ENCODE data around the gene EPB41L3. TPM values are rescaled to one million over a fixed set of nuclear protein-coding genes. Genes with fewer than 3 reads are reported as not detected.

Gene EPB41L3
- polyA plus RNA-seq, 2 of the 4 experiments (the other 2 are of a cell fraction), result 0.46 to 1.00 TPM

DNA sequence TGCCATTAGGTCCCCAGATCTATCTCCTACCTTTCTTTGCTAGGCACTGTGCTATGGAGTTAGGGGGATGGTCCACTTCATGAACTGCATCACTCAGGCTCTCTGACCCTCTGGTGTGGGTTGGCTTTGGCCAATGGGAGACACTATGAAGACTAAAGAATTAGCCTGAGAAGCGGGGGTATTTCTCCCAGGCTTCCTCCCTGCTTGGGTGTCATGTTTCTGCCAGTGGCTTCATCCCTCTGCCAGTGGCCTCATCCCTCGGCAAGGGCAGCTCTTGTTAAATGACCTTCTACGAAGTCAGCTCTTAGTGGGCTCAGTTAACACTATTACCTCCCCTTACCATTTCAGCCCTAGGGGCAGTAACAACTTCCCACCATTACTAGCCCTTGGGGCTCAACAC is 41.9 kb upstream of the EPB41L3 start (continued):
- TF ChIP-seq MAZ (IDR thresholded peaks at IDR 0.05; ENCODE audit: borderline replicate concordance, low read depth, low read length), result no peak

- Histone ChIP-seq H3K4me3 (no peak overlapping the region), H3K9me3 (no peaks in the 10 kb centered on the region), H3K4me2 (no peak overlapping the region), H3K27ac (no peak overlapping the region), H3K4me1 (no peaks in the 10 kb centered on the region)
- POLR2A ChIA-PET, result no interaction called here
- no peak for TF ChIP-seq POLR2AphosphoS2 (conservative IDR thresholded peaks at IDR 0.05; ENCODE audit: low read length)
- TF ChIP-seq NR3C1 (IDR thresholded peaks at IDR 0.05), result no peak
- TF ChIP-seq RAD21 (conservative IDR thresholded peaks at IDR 0.05 in 1 of 2, IDR thresholded peaks at IDR 0.05 in 1 of 2), result no peak
- no peak for TF ChIP-seq RNF2 (IDR thresholded peaks at IDR 0.05; ENCODE audit: borderline replicate concordance, low read depth)
- no peak for TF ChIP-seq ESRRA (IDR thresholded peaks at IDR 0.05; ENCODE audit: borderline replicate concordance, low read length)
- TF ChIP-seq EHF (CRISPR knock-in tag; IDR thresholded peaks at IDR 0.05), result no peak
- no peak for TF ChIP-seq CEBPB (IDR thresholded peaks at IDR 0.05)
- no peak for TF ChIP-seq CBX2 (IDR thresholded peaks at IDR 0.05; ENCODE audit: borderline replicate concordance, low read depth)
- TF ChIP-seq HOXA7 (CRISPR knock-in tag; IDR thresholded peaks at IDR 0.05), result no peak
- TF ChIP-seq, protein P1, sequence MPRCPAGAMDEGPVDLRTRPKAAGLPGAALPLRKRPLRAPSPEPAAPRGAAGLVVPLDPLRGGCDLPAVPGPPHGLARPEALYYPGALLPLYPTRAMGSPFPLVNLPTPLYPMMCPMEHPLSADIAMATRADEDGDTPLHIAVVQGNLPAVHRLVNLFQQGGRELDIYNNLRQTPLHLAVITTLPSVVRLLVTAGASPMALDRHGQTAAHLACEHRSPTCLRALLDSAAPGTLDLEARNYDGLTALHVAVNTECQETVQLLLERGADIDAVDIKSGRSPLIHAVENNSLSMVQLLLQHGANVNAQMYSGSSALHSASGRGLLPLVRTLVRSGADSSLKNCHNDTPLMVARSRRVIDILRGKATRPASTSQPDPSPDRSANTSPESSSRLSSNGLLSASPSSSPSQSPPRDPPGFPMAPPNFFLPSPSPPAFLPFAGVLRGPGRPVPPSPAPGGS (IDR thresholded peaks at IDR 0.05), result no peak
- TF ChIP-seq POLR2A (IDR thresholded peaks at IDR 0.05; ENCODE audit: low read length), result no peak
- no peak for TF ChIP-seq CBX8 (IDR thresholded peaks at IDR 0.05)
- no peak for TF ChIP-seq HMGXB4 (CRISPR knock-in tag; IDR thresholded peaks at IDR 0.05; ENCODE audit: borderline replicate concordance)
- TF ChIP-seq SREBF2 (IDR thresholded peaks at IDR 0.05), result no peak
- no peak for TF ChIP-seq CHD4 (IDR thresholded peaks at IDR 0.05; ENCODE audit: borderline replicate concordance)
- no peak for TF ChIP-seq FOSB (CRISPR knock-in tag; IDR thresholded peaks at IDR 0.05)
- TF ChIP-seq ZNF302 (CRISPR knock-in tag; IDR thresholded peaks at IDR 0.05), result no peak
- ATAC-seq (no peak), DNase-seq (ENCODE audit: low read depth in 1 of 2, low spot score in 1 of 2) (no peak), FAIRE-seq (no peak)
- CTCF ChIA-PET, result no interaction called here
- 21% methylated on average over 7 of the region's 7 CpGs for WGBS (ENCODE audit: missing lambda C conversion rate)
These were observed 41.1 kb upstream of the EPB41L3 start for GRCh38 chr18:5584746-5585417.

- Histone ChIP-seq H3K4me2 (no peak overlapping the region), H3K27ac (no peak overlapping the region), H3K9me3 (no peaks in the 10 kb centered on the region), H3K4me3 (no peak overlapping the region), H3K4me1 (no peaks in the 10 kb centered on the region)
- TF ChIP-seq HOXB13 (CRISPR knock-in tag; IDR thresholded peaks at IDR 0.05; ENCODE audit: low read depth) (no peak), ESRRA (IDR thresholded peaks at IDR 0.05; ENCODE audit: borderline replicate concordance, low read length) (no peak), GATA3 (IDR thresholded peaks at IDR 0.05; ENCODE audit: borderline replicate concordance) (no peak), RFX5 (IDR thresholded peaks at IDR 0.05) (no peak), JUN (IDR thresholded peaks at IDR 0.05) (no peak), MAZ (IDR thresholded peaks at IDR 0.05; ENCODE audit: borderline replicate concordance, low read depth, low read length) (no peak)
- POLR2A ChIA-PET, result no interaction called here
- DNase-seq (ENCODE audit: low read depth in 1 of 2, low spot score in 1 of 2) (no peak), ATAC-seq (no peak), FAIRE-seq (no peak)
- CTCF ChIA-PET, result no interaction called here
- WGBS (ENCODE audit: missing lambda C conversion rate), result 12% methylated on average over 10 of the region's 10 CpGs
These were observed 39.3 kb upstream of the EPB41L3 start for GRCh38 chr18:5582849-5583681.

Measured in A549 (cell line).